ENCODE measurements around the gene MMD.

Gene MMD

DNA sequence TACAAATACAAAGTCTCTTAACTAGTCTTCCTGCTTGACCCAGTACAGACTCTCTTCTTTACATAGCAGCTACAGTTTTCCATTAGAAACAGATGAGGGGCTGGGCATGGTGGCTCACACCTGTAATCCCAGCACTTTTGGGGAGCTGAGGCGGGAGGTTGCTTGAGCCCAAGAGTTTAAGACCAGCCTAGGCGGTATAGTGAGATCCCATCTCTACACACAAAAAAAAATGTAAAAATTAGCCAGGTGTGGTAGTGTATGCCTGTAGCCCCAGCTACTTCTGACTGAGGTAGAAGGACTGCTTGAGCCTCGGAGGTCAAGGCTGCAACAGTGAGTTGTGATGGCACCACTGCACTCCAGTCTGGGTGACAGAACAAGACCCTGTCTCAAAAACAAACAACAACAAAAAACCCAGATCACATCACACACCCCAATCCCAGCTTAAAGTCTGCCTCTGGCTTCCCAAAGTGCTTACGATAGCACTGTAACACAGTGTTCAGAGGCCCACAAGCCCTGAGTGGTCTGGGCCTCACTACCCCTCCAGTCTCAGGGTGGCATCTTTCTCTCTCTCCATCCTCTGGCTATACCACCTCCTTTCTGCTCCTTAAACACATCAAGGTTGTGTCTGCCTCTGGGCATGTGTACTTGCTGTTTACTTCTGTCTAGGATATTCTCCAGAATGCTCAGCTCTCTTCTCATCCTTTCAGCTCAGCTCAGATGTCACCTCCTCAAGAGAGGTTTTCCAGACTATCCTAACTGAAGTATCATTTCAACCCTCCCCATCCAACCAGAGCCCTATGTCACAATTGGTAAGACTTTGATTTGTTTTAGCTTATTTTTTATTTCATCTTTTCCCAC lies 4.0 kb downstream of the MMD start:
- Histone ChIP-seq H3K36me3 (ENCODE audit: insufficient read depth, low read length) (peaks cover 5% of the 10 kb centered on the region; the same call in 1 of the 2 replicates), H2AFZ (ENCODE audit: low read length) (no peak overlapping the region), H3K9ac (ENCODE audit: low read depth, low read length, poor library complexity, severe bottlenecking) (no peak overlapping the region), H3K9me3 (ENCODE audit: insufficient read depth, low read depth, low read length) (no peaks in the 10 kb centered on the region), H3K27me3 (ENCODE audit: insufficient read depth, low read length, poor library complexity, severe bottlenecking) (no peaks in the 10 kb centered on the region), H3K9me2 (replicated peaks; ENCODE audit: low read depth, low read length) (no peaks in the 10 kb centered on the region), H3K4me1 (ENCODE audit: insufficient read depth, low read length, poor library complexity, severe bottlenecking) (peaks cover 21% of the 10 kb centered on the region), H3K4me2 (ENCODE audit: low read depth, low read length, poor library complexity, severe bottlenecking) (peak overlapping the region; percentile 79), H4K20me1 (ENCODE audit: insufficient read depth, low read length, poor library complexity, severe bottlenecking) (peaks cover 10% of the 10 kb centered on the region), H3K4me3 (ENCODE audit: low read length, poor library complexity, severe bottlenecking) (no peak overlapping the region), H3F3A (ENCODE audit: low read depth) (no peaks in the 10 kb centered on the region), H3K79me2 (ENCODE audit: insufficient read depth, low read length) (peaks cover 44% of the 10 kb centered on the region)
- TF ChIP-seq, protein P1, sequence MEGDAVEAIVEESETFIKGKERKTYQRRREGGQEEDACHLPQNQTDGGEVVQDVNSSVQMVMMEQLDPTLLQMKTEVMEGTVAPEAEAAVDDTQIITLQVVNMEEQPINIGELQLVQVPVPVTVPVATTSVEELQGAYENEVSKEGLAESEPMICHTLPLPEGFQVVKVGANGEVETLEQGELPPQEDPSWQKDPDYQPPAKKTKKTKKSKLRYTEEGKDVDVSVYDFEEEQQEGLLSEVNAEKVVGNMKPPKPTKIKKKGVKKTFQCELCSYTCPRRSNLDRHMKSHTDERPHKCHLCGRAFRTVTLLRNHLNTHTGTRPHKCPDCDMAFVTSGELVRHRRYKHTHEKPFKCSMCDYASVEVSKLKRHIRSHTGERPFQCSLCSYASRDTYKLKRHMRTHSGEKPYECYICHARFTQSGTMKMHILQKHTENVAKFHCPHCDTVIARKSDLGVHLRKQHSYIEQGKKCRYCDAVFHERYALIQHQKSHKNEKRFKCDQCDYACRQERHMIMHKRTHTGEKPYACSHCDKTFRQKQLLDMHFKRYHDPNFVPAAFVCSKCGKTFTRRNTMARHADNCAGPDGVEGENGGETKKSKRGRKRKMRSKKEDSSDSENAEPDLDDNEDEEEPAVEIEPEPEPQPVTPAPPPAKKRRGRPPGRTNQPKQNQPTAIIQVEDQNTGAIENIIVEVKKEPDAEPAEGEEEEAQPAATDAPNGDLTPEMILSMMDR (conservative IDR thresholded peaks at IDR 0.05; ENCODE audit: low read length) = no peak
- TF ChIP-seq EZH2phosphoT487 (IDR thresholded peaks at IDR 0.05; ENCODE audit: borderline replicate concordance) = no peak

DNA sequence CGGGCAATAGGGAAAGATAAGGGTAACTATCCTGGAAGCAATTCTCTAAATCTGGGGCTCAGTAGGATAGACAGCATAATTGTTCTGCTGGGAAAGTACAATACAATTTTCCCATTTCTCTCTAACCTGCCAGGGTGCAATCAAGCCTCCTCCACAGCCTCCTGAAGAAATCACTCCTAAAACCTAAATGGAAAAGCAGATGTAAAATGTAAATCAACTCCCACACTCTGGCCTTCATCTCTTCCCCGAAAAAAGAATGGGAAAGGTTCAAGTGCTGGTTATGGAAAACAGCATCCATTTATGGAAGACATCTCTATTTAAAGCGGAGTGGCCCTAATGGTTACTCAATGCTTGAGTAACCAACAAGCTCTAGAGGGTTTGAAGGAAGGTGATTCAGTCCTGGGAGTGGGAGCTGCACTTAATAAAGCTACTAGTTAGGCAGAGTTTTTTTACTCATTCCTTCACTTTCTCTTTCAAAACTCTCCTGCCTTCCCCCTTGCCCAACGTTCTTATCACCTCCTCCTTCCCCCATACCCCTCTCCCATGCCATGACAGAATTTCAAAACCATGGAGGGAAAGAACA lies 5.1 kb downstream of the MMD start:
- no peak overlapping the region for H3K4me3 ChIP-seq (ENCODE audit: low read length, poor library complexity, severe bottlenecking)
- no peak overlapping the region for H3K4me2 ChIP-seq (ENCODE audit: low read depth, low read length, poor library complexity, severe bottlenecking)
- no peaks in the 10 kb centered on the region for H3K9me2 ChIP-seq (replicated peaks; ENCODE audit: low read depth, low read length)
- peaks cover 14% of the 10 kb centered on the region; the same call in 1 of the 2 replicates for H3K36me3 ChIP-seq (ENCODE audit: insufficient read depth, low read length)
- H2AFZ ChIP-seq (ENCODE audit: low read length) = no peak overlapping the region
- TF ChIP-seq EZH2phosphoT487 (IDR thresholded peaks at IDR 0.05; ENCODE audit: borderline replicate concordance) = no peak
- TF ChIP-seq, protein P1 (conservative IDR thresholded peaks at IDR 0.05; ENCODE audit: low read length) = no peak
- H4K20me1 ChIP-seq (ENCODE audit: insufficient read depth, low read length, poor library complexity, severe bottlenecking) = peaks cover 10% of the 10 kb centered on the region
- no peaks in the 10 kb centered on the region for H3K9me3 ChIP-seq (ENCODE audit: insufficient read depth, low read depth, low read length)
- peaks cover 44% of the 10 kb centered on the region for H3K79me2 ChIP-seq (ENCODE audit: insufficient read depth, low read length)
- peaks cover 21% of the 10 kb centered on the region for H3K4me1 ChIP-seq (ENCODE audit: insufficient read depth, low read length, poor library complexity, severe bottlenecking)
- no peaks in the 10 kb centered on the region for H3F3A ChIP-seq (ENCODE audit: low read depth)
- no peaks in the 10 kb centered on the region for H3K27me3 ChIP-seq (ENCODE audit: insufficient read depth, low read length, poor library complexity, severe bottlenecking)
- H3K9ac ChIP-seq (ENCODE audit: low read depth, low read length, poor library complexity, severe bottlenecking) = no peak overlapping the region

DNA sequence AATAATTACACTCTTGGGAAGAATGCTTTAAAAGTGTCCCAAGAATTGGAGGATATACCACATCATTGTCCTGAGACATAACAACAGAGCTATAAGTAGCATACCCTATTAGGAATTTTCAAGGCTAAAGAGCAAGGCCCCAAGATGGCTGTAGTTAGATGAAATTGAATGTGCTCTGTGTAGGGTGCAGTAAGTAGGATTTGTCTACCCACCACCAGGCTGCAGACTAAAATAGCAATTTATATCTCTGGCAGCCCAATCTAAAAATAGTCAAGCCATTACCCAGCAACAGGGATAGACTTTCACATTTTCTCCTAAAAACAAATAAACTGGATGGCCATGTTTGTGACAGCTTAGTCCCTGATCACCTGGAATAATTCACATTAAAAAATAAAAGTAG lies 5.6 kb downstream of the MMD start:
- H3K9ac ChIP-seq (ENCODE audit: low read depth, low read length, poor library complexity, severe bottlenecking) = no peak overlapping the region
- H3F3A ChIP-seq (ENCODE audit: low read depth) = no peaks in the 10 kb centered on the region
- no peaks in the 10 kb centered on the region for H3K9me3 ChIP-seq (ENCODE audit: insufficient read depth, low read depth, low read length)
- H3K4me2 ChIP-seq (ENCODE audit: low read depth, low read length, poor library complexity, severe bottlenecking) = no peak overlapping the region
- H3K27me3 ChIP-seq (ENCODE audit: insufficient read depth, low read length, poor library complexity, severe bottlenecking) = no peaks in the 10 kb centered on the region
- peaks cover 38% of the 10 kb centered on the region for H3K79me2 ChIP-seq (ENCODE audit: insufficient read depth, low read length)
- H3K4me3 ChIP-seq (ENCODE audit: low read length, poor library complexity, severe bottlenecking) = no peak overlapping the region
- H2AFZ ChIP-seq (ENCODE audit: low read length) = no peak overlapping the region
- peaks cover 21% of the 10 kb centered on the region for H3K4me1 ChIP-seq (ENCODE audit: insufficient read depth, low read length, poor library complexity, severe bottlenecking)
- peaks cover 10% of the 10 kb centered on the region for H4K20me1 ChIP-seq (ENCODE audit: insufficient read depth, low read length, poor library complexity, severe bottlenecking)
- peaks cover 17% of the 10 kb centered on the region; the same call in 1 of the 2 replicates for H3K36me3 ChIP-seq (ENCODE audit: insufficient read depth, low read length)
- TF ChIP-seq EZH2phosphoT487 (IDR thresholded peaks at IDR 0.05; ENCODE audit: borderline replicate concordance) = no peak
- H3K9me2 ChIP-seq (replicated peaks; ENCODE audit: low read depth, low read length) = no peaks in the 10 kb centered on the region

All from Loucy (cell line).